Uterus (tissue), 4 donors: ENCODE results near the gene PCK1. TPM values are rescaled to one million over a fixed set of nuclear protein-coding genes. Genes with fewer than 3 reads are reported as not detected.
A peak's percentile ranks its signal among the peaks of the same experiment; 100 is the strongest.

Experiments
- DNase-seq, 2 donors: peaks; one replicate each; pipeline ENCODE4 v3.0.0-alpha.2; 2019 to 2020
- H3K27ac ChIP-seq, 2 donors: fragments of 200-600 bp; sonication (generic); 1 replicate in 1 of 2; 2 replicates in 1 of 2; pipeline ENCODE4 v1.5.1; 2016 to 2018
- H3K27me3 ChIP-seq, 2 donors: fragments of 200-600 bp; sonication (generic); one replicate each; pipeline ENCODE4 v1.5.1; 2018 to 2019; ENCODE audit warnings: control low read depth in 1 of 2
- H3K36me3 ChIP-seq, 2 donors: fragments of 200-600 bp; sonication (generic); one replicate each; pipeline ENCODE4 v1.5.1; 2019; ENCODE audit warnings: control low read depth in 1 of 2
- H3K4me1 ChIP-seq, 2 donors: fragments of 200-600 bp; sonication (generic); one replicate each; pipeline ENCODE4 v1.5.1; 2018 to 2019; ENCODE audit warnings: control low read depth in 1 of 2
- H3K4me3 ChIP-seq, 2 donors: fragments of 200-600 bp; sonication (generic); 1 replicate in 1 of 2; 2 replicates in 1 of 2; pipeline ENCODE4 v1.5.1; 2018 to 2019; ENCODE audit warnings: mild to moderate bottlenecking in 1 of 2
- H3K9me3 ChIP-seq, 2 donors: fragments of 200-600 bp; sonication (generic); one replicate each; pipeline ENCODE4 v1.5.1; 2019; ENCODE audit warnings: control low read depth in 1 of 2
- POLR2A ChIP-seq, 2 donors: fragments of 450-650 bp; IDR thresholded peaks; one replicate each; pipeline ENCODE4 v1.6.1; 2016; ENCODE audit warnings: antibody characterized with exemption in 2 of 2, mild to moderate bottlenecking in 1 of 2, moderate library complexity in 1 of 2
- intact Hi-C: fragments of 100-400 bp; cut with DNase I; formaldehyde crosslinking; loops from one replicate; pipeline ENCODE4 v1.15.1; 2023; ENCODE audit warnings: low total_unique reads
- total RNA-seq, 4 donors: library from RNA; depleted of rRNA in 3 of 4; stranded (reverse); fragments of >200 nt in 3 of 4; gene quantifications; one replicate each; pipeline versions ENCODE4 v1.1.0 to v1.2.4, GENCODE V29; 2014 to 2023
- TF ChIP-seq, protein P1 (sequence below), 4 experiments: fragments of 200-600 bp in 2 of 4; fragments of 450-650 bp in 2 of 4; sonication (generic) in 2 of 4; IDR thresholded peaks; one replicate each; pipeline ENCODE4 v1.5.1; 2016 to 2019; ENCODE audit warnings: antibody characterized with exemption in 4 of 4, mild to moderate bottlenecking in 2 of 4, moderate library complexity in 1 of 4
- donor health status: DM: yes; HTN: yes; CAD: no.

The PCK1 gene
- total RNA-seq, 4 donors from 2014 or later: 0.26 to 1.8 (median 1.4) TPM; not detected in 1

DNA sequence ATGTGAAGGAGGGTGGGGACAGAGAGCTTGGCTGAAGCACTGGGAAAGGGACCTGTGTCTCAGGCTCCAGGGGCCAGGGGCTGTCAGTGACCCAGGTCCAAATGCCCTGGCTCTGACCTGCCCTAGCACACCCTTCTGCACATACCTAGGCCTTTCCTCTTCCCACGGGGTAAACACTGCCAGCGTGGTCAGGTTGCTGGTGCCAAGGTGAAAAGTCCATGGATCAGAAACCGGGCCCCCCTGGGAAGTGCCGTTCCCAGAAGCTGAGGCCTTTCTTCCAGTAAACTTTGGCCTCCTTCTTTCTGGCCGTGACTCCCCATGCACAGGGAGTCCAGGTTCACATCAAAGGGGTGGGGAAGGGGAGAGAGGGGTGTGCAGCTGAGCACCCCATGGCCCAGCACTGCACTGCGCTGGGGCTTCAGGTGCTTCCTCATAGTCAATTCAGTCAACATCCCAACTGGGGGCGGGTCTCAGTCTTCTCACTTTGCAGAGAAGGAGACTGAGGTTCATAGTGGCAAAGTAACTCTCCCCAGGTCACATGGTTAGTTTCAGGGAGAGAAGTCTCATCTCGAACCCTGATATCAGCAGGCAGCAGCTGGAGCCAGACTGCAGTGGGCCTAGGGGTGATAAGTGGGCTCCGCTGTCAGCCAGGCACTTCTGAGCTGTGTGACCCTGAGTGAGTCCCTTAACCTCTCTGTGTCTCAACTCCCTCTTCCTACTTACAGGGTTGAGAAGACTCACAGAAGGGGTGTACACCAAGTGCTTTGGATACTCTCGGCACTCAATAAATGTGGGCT is 17.0 kb downstream of the PCK1 start:
- DNase-seq: no peak
- H3K27ac ChIP-seq: no peak overlapping the region
- intact Hi-C loops: no loop called here
- TF ChIP-seq POLR2A (IDR thresholded peaks at IDR 0.05): no peak
- TF ChIP-seq, protein P1, sequence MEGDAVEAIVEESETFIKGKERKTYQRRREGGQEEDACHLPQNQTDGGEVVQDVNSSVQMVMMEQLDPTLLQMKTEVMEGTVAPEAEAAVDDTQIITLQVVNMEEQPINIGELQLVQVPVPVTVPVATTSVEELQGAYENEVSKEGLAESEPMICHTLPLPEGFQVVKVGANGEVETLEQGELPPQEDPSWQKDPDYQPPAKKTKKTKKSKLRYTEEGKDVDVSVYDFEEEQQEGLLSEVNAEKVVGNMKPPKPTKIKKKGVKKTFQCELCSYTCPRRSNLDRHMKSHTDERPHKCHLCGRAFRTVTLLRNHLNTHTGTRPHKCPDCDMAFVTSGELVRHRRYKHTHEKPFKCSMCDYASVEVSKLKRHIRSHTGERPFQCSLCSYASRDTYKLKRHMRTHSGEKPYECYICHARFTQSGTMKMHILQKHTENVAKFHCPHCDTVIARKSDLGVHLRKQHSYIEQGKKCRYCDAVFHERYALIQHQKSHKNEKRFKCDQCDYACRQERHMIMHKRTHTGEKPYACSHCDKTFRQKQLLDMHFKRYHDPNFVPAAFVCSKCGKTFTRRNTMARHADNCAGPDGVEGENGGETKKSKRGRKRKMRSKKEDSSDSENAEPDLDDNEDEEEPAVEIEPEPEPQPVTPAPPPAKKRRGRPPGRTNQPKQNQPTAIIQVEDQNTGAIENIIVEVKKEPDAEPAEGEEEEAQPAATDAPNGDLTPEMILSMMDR (IDR thresholded peaks at IDR 0.05): no peak
- H3K36me3 ChIP-seq: no peaks in the 10 kb centered on the region
- no peaks in the 10 kb centered on the region for H3K9me3 ChIP-seq
- H3K4me3 ChIP-seq: no peak overlapping the region
- H3K27me3 ChIP-seq: no peaks in the 10 kb centered on the region
- peaks cover 13 to 16% of the 10 kb centered on the region in 2 donors for H3K4me1 ChIP-seq

DNA sequence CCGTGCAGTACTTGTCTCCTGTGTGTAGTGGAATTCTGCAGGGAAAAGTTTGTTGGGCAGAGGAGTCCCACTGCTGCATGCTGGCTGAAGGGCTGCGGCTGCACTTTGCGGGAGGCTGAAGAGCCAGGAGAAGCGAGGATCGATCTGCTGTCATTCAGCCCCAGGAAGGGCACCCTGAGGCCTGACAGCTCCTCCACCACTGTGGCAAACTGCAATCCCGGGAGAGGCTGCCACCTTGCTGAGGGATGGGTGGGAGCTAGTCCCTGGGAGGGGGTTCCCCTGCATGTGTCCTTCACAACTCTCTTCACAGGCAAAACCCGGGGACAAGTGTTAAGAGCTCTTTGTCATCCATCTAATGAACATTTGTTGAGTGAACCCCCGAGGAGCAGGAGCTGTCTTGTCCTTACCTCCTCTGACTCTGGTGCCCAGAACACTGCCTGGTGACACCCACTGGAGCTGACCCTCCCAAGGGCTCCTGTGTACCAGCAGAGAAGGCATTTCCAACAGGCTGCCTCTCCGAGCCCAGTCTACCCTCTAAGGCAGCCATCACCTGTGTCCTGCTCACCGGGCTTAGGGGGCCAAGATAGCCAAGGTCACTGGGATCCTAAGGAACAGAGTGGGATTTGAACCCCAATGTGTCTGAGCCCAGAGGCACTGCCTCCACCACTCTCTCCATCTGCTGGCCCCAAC is 17.7 kb downstream of the PCK1 start:
- Histone ChIP-seq H3K4me1 (peaks cover 13 to 19% of the 10 kb centered on the region in 2 donors), H3K36me3 (no peaks in the 10 kb centered on the region), H3K27me3 (no peaks in the 10 kb centered on the region), H3K9me3 (no peaks in the 10 kb centered on the region), H3K4me3 (no peak overlapping the region), H3K27ac (no peak overlapping the region)
- no peak for DNase-seq
- no peak for TF ChIP-seq POLR2A (IDR thresholded peaks at IDR 0.05)
- TF ChIP-seq, protein P1 (IDR thresholded peaks at IDR 0.05): no peak
- intact Hi-C loops: no loop called here

DNA sequence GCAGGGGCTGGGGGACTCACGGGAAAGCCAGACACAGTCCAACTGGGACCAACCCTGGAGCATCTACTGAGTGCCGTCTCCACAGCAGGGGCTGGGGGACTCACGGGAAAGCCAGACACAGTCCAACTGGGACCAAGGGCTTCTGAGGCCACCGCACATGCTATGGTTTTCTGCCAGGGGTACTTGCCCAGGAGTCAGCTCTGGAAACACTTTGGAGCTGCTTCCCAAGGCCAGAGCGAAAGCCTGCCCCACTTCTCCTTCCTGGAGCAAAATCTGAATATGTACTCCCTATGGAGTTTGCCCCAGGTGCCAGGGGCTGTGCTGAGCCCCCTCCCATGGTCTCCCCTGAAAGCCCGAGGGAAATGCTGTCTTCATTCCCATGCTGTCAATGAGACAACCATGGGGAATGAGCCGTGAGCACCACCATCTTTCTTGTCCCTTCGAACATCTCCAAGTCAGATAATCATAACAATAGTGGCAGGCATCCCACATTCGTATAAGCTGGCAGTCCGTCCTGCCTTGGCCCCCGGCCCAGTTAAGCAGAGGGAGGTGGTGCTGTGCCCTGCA is 18.5 kb downstream of the PCK1 start:
- peak overlapping the region in 1 of 2 donors; percentile 12 for H3K27ac ChIP-seq
- intact Hi-C loops: no loop called here
- no peaks in the 10 kb centered on the region for H3K36me3 ChIP-seq
- no peaks in the 10 kb centered on the region for H3K9me3 ChIP-seq
- TF ChIP-seq, protein P1 (IDR thresholded peaks at IDR 0.05): no peak
- TF ChIP-seq POLR2A (IDR thresholded peaks at IDR 0.05): no peak
- no peak for DNase-seq
- H3K4me1 ChIP-seq: peaks cover 13 to 19% of the 10 kb centered on the region in 2 donors
- H3K27me3 ChIP-seq: no peaks in the 10 kb centered on the region
- no peak overlapping the region for H3K4me3 ChIP-seq

DNA sequence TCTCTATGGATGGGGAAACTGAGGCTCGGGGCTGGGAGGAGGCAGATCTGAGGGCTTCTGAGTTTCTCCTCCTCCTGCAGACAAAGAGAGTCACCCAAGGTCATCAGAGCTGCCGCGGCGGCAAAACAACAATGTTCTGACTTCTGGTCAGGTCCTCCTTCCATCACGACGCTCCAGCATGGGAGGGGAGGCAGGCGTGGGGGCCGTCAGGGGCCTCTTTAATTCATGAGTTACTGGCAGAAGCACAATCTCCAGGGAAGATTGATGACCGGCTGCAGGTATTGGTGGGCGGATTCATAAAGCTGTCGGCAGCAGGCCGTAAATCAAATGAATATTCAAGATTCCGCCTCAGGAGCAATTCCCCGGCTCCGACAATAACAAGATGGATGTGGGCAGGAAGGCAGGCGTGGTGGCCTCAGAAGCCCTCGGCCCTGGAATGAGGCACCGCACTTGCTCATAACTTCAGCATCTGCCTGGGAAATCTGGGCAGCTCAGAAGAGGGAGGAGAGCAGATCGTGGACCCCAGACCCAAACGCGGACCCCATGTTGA is 19.1 kb downstream of the PCK1 start:
- no peaks in the 10 kb centered on the region for H3K27me3 ChIP-seq
- intact Hi-C loops: no loop called here

More for the DNA sequence above, 19.1 kb downstream of the PCK1 start:
- no peaks in the 10 kb centered on the region for H3K36me3 ChIP-seq
- no peak overlapping the region for H3K4me3 ChIP-seq
- peak; percentile 64 to 81 for DNase-seq
- peaks cover 13 to 19% of the 10 kb centered on the region in 2 donors for H3K4me1 ChIP-seq
- TF ChIP-seq, protein P1 (IDR thresholded peaks at IDR 0.05): no peak
- TF ChIP-seq POLR2A (IDR thresholded peaks at IDR 0.05): no peak
- H3K9me3 ChIP-seq: no peaks in the 10 kb centered on the region
- peak overlapping the region in 1 of 2 donors; percentile 12 for H3K27ac ChIP-seq
